H1 (cell line): ENCODE measurements around the gene WDR26. TPM values are rescaled to one million over a fixed set of nuclear protein-coding genes. Genes with fewer than 3 reads are reported as not detected.

Source experiments
- CTCF ChIA-PET: fragments of 300-600 bp; sonication (Branson Sonifier 250); formaldehyde crosslinking; loops from one replicate; lab custom pipeline; 2021; ENCODE audit not compliant: partially characterized antibody; lab: Charles Lee
- POLR2A ChIA-PET: fragments of 300-600 bp; sonication (Branson Sonifier 250); formaldehyde crosslinking; loops from one replicate; lab custom pipeline; 2021; ENCODE audit warnings: inconsistent platforms; ENCODE audit not compliant: partially characterized antibody; lab: Charles Lee
- DNase-seq, 2 experiments: peaks; one replicate each; pipeline versions ENCODE4 v3.0.0 to v3.0.0-alpha.2; 2010 to 2022; ENCODE audit warnings: low spot score in 2 of 2, low read depth in 1 of 2, mixed read lengths in 1 of 2
- FAIRE-seq: peaks from 2 replicates; lab custom pipeline; 2011; peaks lifted over from hg19 to GRCh38; lab: Jason Lieb, UNC
- H2AFZ ChIP-seq: 2 replicates; pipeline ENCODE4 v1.8.1; 2012; ENCODE audit warnings: low read length, inconsistent platforms
- H2AK5ac ChIP-seq: 2 replicates; pipeline ENCODE4 v1.6.1; 2013; ENCODE audit warnings: low read depth, low read length
- H2BK120ac ChIP-seq: replicated peaks from 2 replicates; pipeline ENCODE3; 2013; ENCODE audit warnings: low read depth, low read length, inconsistent platforms
- H2BK12ac ChIP-seq: 2 replicates; pipeline ENCODE4 v1.6.1; 2013; ENCODE audit warnings: low read depth, low read length
- H2BK15ac ChIP-seq: 2 replicates; pipeline ENCODE4 v1.6.1; 2013; ENCODE audit warnings: low read length
- H2BK20ac ChIP-seq: 2 replicates; pipeline ENCODE4 v1.6.1; 2013; ENCODE audit warnings: low read length
- H2BK5ac ChIP-seq: 2 replicates; pipeline ENCODE4 v1.6.1; 2013; ENCODE audit warnings: low read depth, low read length
- H3K14ac ChIP-seq: 2 replicates; pipeline ENCODE4 v1.6.1; 2013; ENCODE audit warnings: inconsistent platforms; ENCODE audit not compliant: insufficient read length
- H3K18ac ChIP-seq: 2 replicates; pipeline ENCODE4 v1.6.1; 2013; ENCODE audit warnings: low read length; ENCODE audit errors: extremely low read depth
- H3K23ac ChIP-seq: 2 replicates; pipeline ENCODE4 v1.6.1; 2013; ENCODE audit warnings: inconsistent platforms; ENCODE audit not compliant: insufficient read length
- H3K23me2 ChIP-seq: 2 replicates; pipeline ENCODE4 v1.6.1; 2013; ENCODE audit warnings: low read depth, low read length
- H3K27ac ChIP-seq: 2 replicates; pipeline ENCODE4 v1.6.1; 2011; ENCODE audit warnings: low read depth, low read length, inconsistent platforms
- H3K27me3 ChIP-seq, 4 experiments: replicated peaks in 1 of 4; 1 replicate in 1 of 4; 2 replicates in 3 of 4; pipeline versions ENCODE4 v1.6.1 to v1.8.1; 2011 to 2013; ENCODE audit warnings: low read length in 3 of 4, mild to moderate bottlenecking in 3 of 4, inconsistent platforms in 2 of 4, mixed read lengths in 2 of 4, moderate library complexity in 1 of 4; ENCODE audit not compliant: control insufficient read depth in 3 of 4, insufficient read depth in 3 of 4; ENCODE audit errors: extremely low read depth in 1 of 4
- H3K36me3 ChIP-seq, 4 experiments: 2 replicates each; pipeline versions ENCODE4 v1.6.1 to v1.8.1; 2011 to 2013; ENCODE audit warnings: mild to moderate bottlenecking in 4 of 4, low read length in 3 of 4, moderate library complexity in 2 of 4, control low read depth in 1 of 4, inconsistent platforms in 1 of 4; ENCODE audit not compliant: insufficient read depth in 4 of 4, control insufficient read depth in 2 of 4
- H3K4ac ChIP-seq: replicated peaks from 2 replicates; pipeline ENCODE3; 2013; ENCODE audit warnings: low read length, low read depth, mixed read lengths, inconsistent platforms; ENCODE audit not compliant: insufficient read length
- H3K4me1 ChIP-seq, 4 experiments: replicated peaks in 1 of 4; 1 replicate in 1 of 4; 2 replicates in 3 of 4; pipeline versions ENCODE4 v1.6.1 to v1.8.1; 2011 to 2013; ENCODE audit warnings: low read length in 3 of 4, inconsistent platforms in 2 of 4, mixed read lengths in 1 of 4; ENCODE audit not compliant: insufficient read depth in 4 of 4, control insufficient read depth in 3 of 4
- H3K4me2 ChIP-seq, 2 experiments: 2 replicates each; pipeline versions ENCODE4 v1.6.1 to v1.8.1; 2011 to 2013; ENCODE audit warnings: low read depth in 2 of 2, low read length in 2 of 2, control low read depth in 1 of 2, inconsistent platforms in 1 of 2, mild to moderate bottlenecking in 1 of 2; ENCODE audit not compliant: insufficient read depth in 1 of 2
- H3K4me3 ChIP-seq, 4 experiments: fragments of 200-600, 300-600 bp in 1 of 4; sonication (generic), shearing (Covaris generic), sonication (Bioruptor Twin) in 1 of 4; 2 replicates each; pipeline versions ENCODE4 v1.5.1 to v1.8.1; 2011 to 2016; ENCODE audit warnings: low read length in 4 of 4, low read depth in 3 of 4, control low read depth in 2 of 4, inconsistent platforms in 2 of 4, mild to moderate bottlenecking in 2 of 4, mixed read lengths in 1 of 4, moderate library complexity in 1 of 4; ENCODE audit not compliant: insufficient read depth in 2 of 4; ENCODE audit errors: extremely low read depth in 1 of 4
- H3K56ac ChIP-seq: replicated peaks from 2 replicates; pipeline ENCODE3; 2013; ENCODE audit warnings: low read depth, mild to moderate bottlenecking, mixed read lengths, low read length, inconsistent platforms; ENCODE audit not compliant: insufficient read length
- H3K79me1 ChIP-seq: 2 replicates; pipeline ENCODE4 v1.6.1; 2013; ENCODE audit warnings: low read depth, low read length, control low read depth
- H3K79me2 ChIP-seq, 2 experiments: 2 replicates each; pipeline versions ENCODE4 v1.6.1 to v1.8.1; 2012 to 2013; ENCODE audit warnings: low read length in 2 of 2, mild to moderate bottlenecking in 2 of 2, inconsistent platforms in 1 of 2; ENCODE audit not compliant: insufficient read depth in 2 of 2, control insufficient read depth in 1 of 2
- H3K9ac ChIP-seq, 4 experiments: replicated peaks in 1 of 4; 1 replicate in 1 of 4; 2 replicates in 3 of 4; pipeline versions ENCODE4 v1.6.1 to v1.8.1; 2011 to 2013; ENCODE audit warnings: low read depth in 3 of 4, low read length in 3 of 4, control low read depth in 2 of 4, mild to moderate bottlenecking in 2 of 4, moderate library complexity in 2 of 4, inconsistent platforms in 1 of 4; ENCODE audit errors: extremely low read depth in 1 of 4
- H3K9me3 ChIP-seq, 2 experiments: 2 replicates each; pipeline versions ENCODE4 v1.6.1 to v1.8.1; 2012 to 2013; ENCODE audit warnings: mild to moderate bottlenecking in 2 of 2, moderate library complexity in 2 of 2, control low read depth in 1 of 2, inconsistent platforms in 1 of 2, low read depth in 1 of 2, low read length in 1 of 2, mixed read lengths in 1 of 2; ENCODE audit not compliant: insufficient read depth in 2 of 2
- H4K20me1 ChIP-seq, 2 experiments: replicated peaks in 1 of 2; 2 replicates each; pipeline versions ENCODE3 to v1.8.1; 2011 to 2013; ENCODE audit warnings: inconsistent platforms in 2 of 2, low read length in 2 of 2, mild to moderate bottlenecking in 1 of 2; ENCODE audit not compliant: insufficient read depth in 2 of 2, control insufficient read depth in 1 of 2
- H4K5ac ChIP-seq: 2 replicates; pipeline ENCODE4 v1.6.1; 2013; ENCODE audit warnings: low read length, low read depth, mixed read lengths, inconsistent platforms; ENCODE audit not compliant: insufficient read length
- H4K8ac ChIP-seq: 2 replicates; pipeline ENCODE4 v1.8.0; 2013; ENCODE audit warnings: mild to moderate bottlenecking, moderate library complexity, low read length, inconsistent platforms; ENCODE audit not compliant: insufficient read depth; ENCODE audit errors: extremely low read depth
- H4K91ac ChIP-seq: replicated peaks from 2 replicates; pipeline ENCODE3; 2013; ENCODE audit warnings: low read length, mixed read lengths, inconsistent platforms; ENCODE audit not compliant: insufficient read length
- BRCA1 ChIP-seq: IDR thresholded peaks from 2 replicates; pipeline ENCODE4 v1.6.1; 2012; ENCODE audit warnings: low read depth, low read length, improper control_type of control experiment
- CBX5 ChIP-seq: fragments of 300-800, 300-1000 bp; sonication (generic); IDR thresholded peaks from 2 replicates; pipeline ENCODE4 v1.7.1; 2016; ENCODE audit warnings: antibody characterized with exemption, low read length, low read depth
- E2F6 ChIP-seq: IDR thresholded peaks from 2 replicates; pipeline ENCODE4 v1.6.1; 2012; ENCODE audit warnings: inconsistent platforms
- EP300 ChIP-seq, 2 experiments: IDR thresholded peaks; 1 replicate in 1 of 2; 2 replicates in 1 of 2; pipeline ENCODE4 v1.6.1; 2011 to 2012; ENCODE audit warnings: low read depth in 2 of 2, low read length in 2 of 2, mild to moderate bottlenecking in 2 of 2, borderline replicate concordance in 1 of 2, inconsistent platforms in 1 of 2, moderate library complexity in 1 of 2
- GTF2F1 ChIP-seq: IDR thresholded peaks from 2 replicates; pipeline ENCODE4 v1.6.1; 2012; ENCODE audit warnings: low read depth, low read length, improper control_type of control experiment, borderline replicate concordance
- KDM5A ChIP-seq: fragments of 200-600 bp; IDR thresholded peaks from 2 replicates; pipeline ENCODE4 v1.7.1; 2012; ENCODE audit warnings: mild to moderate bottlenecking, low read length, inconsistent platforms, mixed read lengths
- POLR2A ChIP-seq, 2 experiments: IDR thresholded peaks; 1 replicate in 1 of 2; 2 replicates in 1 of 2; pipeline ENCODE4 v1.6.1; 2011; ENCODE audit warnings: low read depth in 2 of 2, low read length in 2 of 2, mild to moderate bottlenecking in 2 of 2; ENCODE audit errors: control extremely low read depth in 1 of 2
- POLR2AphosphoS5 ChIP-seq: IDR thresholded peaks from 2 replicates; pipeline ENCODE4 v1.6.1; 2011; ENCODE audit warnings: low read depth, low read length
- POU5F1 ChIP-seq: IDR thresholded peaks from 2 replicates; pipeline ENCODE4 v1.6.1; 2011; ENCODE audit warnings: low read depth, mild to moderate bottlenecking, low read length, moderate library complexity
- RAD21 ChIP-seq, 2 experiments: IDR thresholded peaks in 1 of 2; conservative IDR thresholded peaks in 1 of 2; 2 replicates each; pipeline ENCODE4 v1.6.1; 2011; ENCODE audit warnings: low read depth in 2 of 2, low read length in 2 of 2, improper control_type of control experiment in 1 of 2, inconsistent platforms in 1 of 2, mild to moderate bottlenecking in 1 of 2, moderate library complexity in 1 of 2
- RBBP5 ChIP-seq: IDR thresholded peaks from 2 replicates; pipeline ENCODE4 v1.7.1; 2012; ENCODE audit warnings: low read depth, mild to moderate bottlenecking, inconsistent platforms, low read length, moderate library complexity, borderline replicate concordance
- SAP30 ChIP-seq: fragments of 300-600 bp; sonication (generic); IDR thresholded peaks from 2 replicates; pipeline ENCODE4 v1.7.1; 2012; ENCODE audit warnings: low read length, moderate library complexity, mild to moderate bottlenecking, inconsistent platforms; ENCODE audit not compliant: insufficient read depth, insufficient replicate concordance
- SP2 ChIP-seq: IDR thresholded peaks from 2 replicates; pipeline ENCODE4 v1.6.1; 2012; ENCODE audit warnings: mild to moderate bottlenecking, low read length, inconsistent platforms
- WGBS, 2 experiments: shearing (Covaris generic) in 1 of 2; methylation state at CpG; one replicate each; pipeline versions ENCODE4 v1.1.6 to v1.1.7; 2013 to 2015; ENCODE audit warnings: low lambda C conversion rate in 2 of 2, mixed read lengths in 2 of 2, inconsistent platforms in 1 of 2, low coverage in 1 of 2, missing lambda C conversion rate in 1 of 2; ENCODE audit not compliant: insufficient replicate concordance in 2 of 2, insufficient coverage in 1 of 2, insufficient read length in 1 of 2; ENCODE audit errors: extremely low coverage in 1 of 2, missing lambda C conversion rate in 1 of 2; 5-methylcytosine and 5-hydroxymethylcytosine counted together
- polyA plus RNA-seq, 7 experiments: library from polyadenylated mRNA; depleted of rRNA in 3 of 7; stranded (reverse) in 5 of 7; unstranded in 2 of 7; fragments of >200 nt in 5 of 7; fragments of 200-250 nt in 2 of 7; gene quantifications; 1 replicate in 5 of 7; 2 replicates in 1 of 7; 4 replicates in 1 of 7; pipeline versions ENCODE4 v1.2.1 to v1.2.3, GENCODE V29; 2011 to 2013; ENCODE audit warnings: missing spikeins in 2 of 7, mixed read lengths in 2 of 7
- total RNA-seq: library from RNA; stranded (reverse); fragmentation: NEBNext Ultra II Directional; extraction: Animal tissue kit (Norgen Biotek cat#: 25700); gene quantifications from 2 replicates; pipeline ENCODE4 v1.2.1, GENCODE V29; 2021

WDR26 gene
- total and polyA plus RNA-seq, 2 of the 8 experiments (the other 6 are each of a cell fraction or from before 2014, with no cell fraction given) = 18.0 to 72.5 TPM

GRCh38 chr1:224466154-224466553, 31.6 kb upstream of the WDR26 start:
- Histone ChIP-seq H3K56ac (no peak overlapping the region), H3K36me3 (no peaks in the 10 kb centered on the region), H3K4me1 (no peaks in the 10 kb centered on the region), H4K20me1 (no peaks in the 10 kb centered on the region), H3K9ac (no peak overlapping the region), H2BK5ac (no peak overlapping the region), H3K27ac (no peak overlapping the region), H2BK20ac (no peak overlapping the region), H3K27me3 (no peaks in the 10 kb centered on the region), H3K79me2 (no peaks in the 10 kb centered on the region), H3K4ac (no peak overlapping the region), H4K8ac (no peak overlapping the region), H2BK12ac (no peak overlapping the region), H2BK120ac (no peak overlapping the region), H3K4me2 (no peak overlapping the region), H3K14ac (no peak overlapping the region), H3K23ac (no peak overlapping the region), H2AK5ac (no peak overlapping the region), H3K23me2 (no peaks in the 10 kb centered on the region), H3K18ac (no peak overlapping the region), H3K79me1 (no peaks in the 10 kb centered on the region), H2BK15ac (no peak overlapping the region), H2AFZ (no peak overlapping the region), H3K4me3 (no peak overlapping the region), H4K91ac (no peak overlapping the region), H3K9me3 (no peaks in the 10 kb centered on the region), H4K5ac (no peak overlapping the region)
- ChIA-PET CTCF (interaction anchor here (1.0 to 3.7 kb wide), 3 partner anchors 9 to 457 kb away, joined by 3 to 19 read pairs (median 5); no protein-coding TSS in a partner anchor), POLR2A (interaction anchor here (0.7 kb wide), 1 partner anchor 32 kb away, joined by 3 read pairs; no protein-coding TSS in a partner anchor)
- 91% methylated on average over 2 of the region's 2 CpGs; no CpG with 5 or more reads in 1 of the 2 experiments for WGBS, 2 experiments
- FAIRE-seq = no peak
- no peak for DNase-seq
- TF ChIP-seq RBBP5 (no peak), KDM5A (no peak), RAD21 (IDR thresholded peaks at IDR 0.05 in 1 of 2, conservative IDR thresholded peaks at IDR 0.05 in 1 of 2; ENCODE audit: low read depth in 2 of 2, low read length in 2 of 2) (no peak), SP2 (no peak), POU5F1 (no peak), EP300 (IDR thresholded peaks at IDR 0.05; ENCODE audit: borderline replicate concordance in 1 of 2, low read depth in 2 of 2, low read length in 2 of 2) (no peak), E2F6 (no peak), POLR2A (IDR thresholded peaks at IDR 0.05; ENCODE audit: control extremely low read depth in 1 of 2, low read depth in 2 of 2, low read length in 2 of 2) (no peak), SAP30 (no peak), CBX5 (no peak), GTF2F1 (no peak), POLR2AphosphoS5 (no peak), BRCA1 (no peak)
